ENCODE measurements around the gene KCNJ6.

The KCNJ6 gene

GRCh38 chr21:37905291-37905690, 11.0 kb downstream of the KCNJ6 start:
- in situ Hi-C loops (cut with HindIII; ENCODE audit: low sequenced_read_pairs) = no loop called here

GRCh38 chr21:37904856-37905255, 11.4 kb downstream of the KCNJ6 start:
- in situ Hi-C loops (cut with HindIII; ENCODE audit: low sequenced_read_pairs) = no loop called here

- in situ Hi-C loops (cut with HindIII; ENCODE audit: low sequenced_read_pairs) = no loop called here
Measured at GRCh38 chr21:37903396-37903795, 12.9 kb downstream of the KCNJ6 start.

GRCh38 chr21:37899146-37899545, 17.1 kb downstream of the KCNJ6 start:
- in situ Hi-C loops (cut with HindIII; ENCODE audit: low sequenced_read_pairs) = no loop called here

- in situ Hi-C loops (cut with HindIII; ENCODE audit: low sequenced_read_pairs) = no loop called here
Measured at GRCh38 chr21:37896788-37897187, 19.5 kb downstream of the KCNJ6 start.

- in situ Hi-C loops (cut with HindIII; ENCODE audit: low sequenced_read_pairs) = no loop called here
Measured at GRCh38 chr21:37891972-37892371, 24.3 kb downstream of the KCNJ6 start.

GRCh38 chr21:37888659-37889058, 27.6 kb downstream of the KCNJ6 start:
- in situ Hi-C loops (cut with HindIII; ENCODE audit: low sequenced_read_pairs) = no loop called here

GRCh38 chr21:37886726-37887299, 29.4 kb downstream of the KCNJ6 start:
- in situ Hi-C loops (cut with HindIII; ENCODE audit: low sequenced_read_pairs) = no loop called here

- in situ Hi-C loops (cut with HindIII; ENCODE audit: low sequenced_read_pairs) = no loop called here
Measured at GRCh38 chr21:37886120-37886519, 30.1 kb downstream of the KCNJ6 start.

- in situ Hi-C loops (cut with HindIII; ENCODE audit: low sequenced_read_pairs) = no loop called here
Measured at GRCh38 chr21:37878946-37879660, 37.2 kb downstream of the KCNJ6 start.

- in situ Hi-C loops (cut with HindIII; ENCODE audit: low sequenced_read_pairs) = no loop called here
Measured at GRCh38 chr21:37877888-37878684, 38.2 kb downstream of the KCNJ6 start.

GRCh38 chr21:37877171-37877570, 39.1 kb downstream of the KCNJ6 start:
- in situ Hi-C loops (cut with HindIII; ENCODE audit: low sequenced_read_pairs) = no loop called here

- in situ Hi-C loops (cut with HindIII; ENCODE audit: low sequenced_read_pairs) = no loop called here
Measured at GRCh38 chr21:37876561-37876960, 39.7 kb downstream of the KCNJ6 start.

GRCh38 chr21:37874904-37875780, 41.1 kb downstream of the KCNJ6 start:
- in situ Hi-C loops (cut with HindIII; ENCODE audit: low sequenced_read_pairs) = no loop called here

- in situ Hi-C loops (cut with HindIII; ENCODE audit: low sequenced_read_pairs) = no loop called here
Measured at GRCh38 chr21:37874481-37874880, 41.8 kb downstream of the KCNJ6 start.

- in situ Hi-C loops (cut with HindIII; ENCODE audit: low sequenced_read_pairs) = no loop called here
Measured at GRCh38 chr21:37873655-37874054, 42.6 kb downstream of the KCNJ6 start.

GRCh38 chr21:37871121-37871862, 45.0 kb downstream of the KCNJ6 start:
- in situ Hi-C loops (cut with HindIII; ENCODE audit: low sequenced_read_pairs) = no loop called here

GRCh38 chr21:37870221-37870620, 46.0 kb downstream of the KCNJ6 start:
- in situ Hi-C loops (cut with HindIII; ENCODE audit: low sequenced_read_pairs) = no loop called here

- in situ Hi-C loops (cut with HindIII; ENCODE audit: low sequenced_read_pairs) = no loop called here
Measured at GRCh38 chr21:37869661-37870060, 46.6 kb downstream of the KCNJ6 start.

Measured in DLD1 (cell line).